PC-9 (cell line): ENCODE results near the gene USP22. TPM values are rescaled to one million over a fixed set of nuclear protein-coding genes. Genes with fewer than 3 reads are reported as not detected.

Experiments used
- BruUV-seq: library from RNA; stranded (reverse); fragments of 400-500 nt; replicated peaks from 2 replicates; lab custom pipeline; 2021; lab: Mats Ljungman, UMichigan
- CTCF ChIA-PET: fragments of 300-600 bp; sonication (Branson Sonifier 250); formaldehyde crosslinking; loops from one replicate; lab custom pipeline; 2022; ENCODE audit warnings: antibody characterized with exemption; lab: Charles Lee
- POLR2A ChIA-PET: fragments of 300-600 bp; sonication (Branson Sonifier 250); formaldehyde crosslinking; loops from one replicate; lab custom pipeline; 2022; ENCODE audit warnings: antibody characterized with exemption; ENCODE audit not compliant: unreplicated experiment; lab: Charles Lee
- DNase-seq, 2 experiments: peaks; one replicate each; pipeline versions ENCODE4 v3.0.0 to v3.0.0-alpha.2; 2015 to 2022; ENCODE audit warnings: mixed read lengths in 1 of 2
- H2AFZ ChIP-seq: fragments of 200-600 bp; sonication (generic); 2 replicates; pipeline ENCODE4 v1.8.1; 2017; ENCODE audit warnings: antibody characterized with exemption
- H3F3A ChIP-seq: fragments of 200-600 bp; sonication (generic); 2 replicates; pipeline ENCODE4 v1.8.1; 2017; ENCODE audit warnings: antibody characterized with exemption, mild to moderate bottlenecking, low read depth; ENCODE audit not compliant: insufficient read depth
- H3K27ac ChIP-seq: fragments of 200-600 bp; sonication (generic); 2 replicates; pipeline ENCODE4 v1.6.1; 2016; ENCODE audit warnings: mixed run types
- H3K27me3 ChIP-seq: fragments of 200-600 bp; sonication (generic); 2 replicates; pipeline ENCODE4 v1.6.1; 2016; ENCODE audit warnings: low read depth, mixed run types; ENCODE audit not compliant: insufficient read depth
- H3K36me3 ChIP-seq: fragments of 200-600 bp; sonication (generic); 2 replicates; pipeline ENCODE4 v1.6.1; 2016; ENCODE audit warnings: low read depth, mixed run types
- H3K4me1 ChIP-seq: fragments of 200-600 bp; sonication (generic); replicated peaks from 2 replicates; pipeline ENCODE4 v1.6.1; 2016; ENCODE audit warnings: mixed run types; ENCODE audit not compliant: insufficient read depth
- H3K4me2 ChIP-seq: fragments of 200-600 bp; sonication (generic); 2 replicates; pipeline ENCODE4 v1.6.1; 2017; ENCODE audit warnings: mixed run types
- H3K4me3 ChIP-seq: fragments of 200-600 bp; sonication (generic); 2 replicates; pipeline ENCODE4 v1.6.1; 2016; ENCODE audit warnings: mixed run types
- H3K79me2 ChIP-seq: fragments of 200-600 bp; sonication (generic); 2 replicates; pipeline ENCODE4 v1.6.1; 2017; ENCODE audit warnings: low read depth, mixed run types
- H3K9me2 ChIP-seq: fragments of 200-600 bp; sonication (generic); 2 replicates; pipeline ENCODE4 v1.8.1; 2017; ENCODE audit warnings: mild to moderate bottlenecking; ENCODE audit not compliant: insufficient read depth
- H3K9me3 ChIP-seq: fragments of 200-600 bp; sonication (generic); 2 replicates; pipeline ENCODE4 v1.8.1; 2016; ENCODE audit warnings: low read depth; ENCODE audit not compliant: insufficient read depth
- H4K20me1 ChIP-seq: fragments of 200-600 bp; sonication (generic); 2 replicates; pipeline ENCODE4 v1.8.1; 2017; ENCODE audit not compliant: insufficient read depth
- EZH2 ChIP-seq: fragments of 200-600 bp; sonication (generic); IDR thresholded peaks from 2 replicates; pipeline ENCODE4 v1.8.0; 2017; ENCODE audit warnings: antibody characterized with exemption, low read depth
- intact Hi-C: fragments of 100-400 bp; cut with micrococcal nuclease; formaldehyde crosslinking; loops from one replicate; pipeline ENCODE4 v1.10.0; 2022; ENCODE audit not compliant: unreplicated experiment
- total RNA-seq: library from RNA; stranded (reverse); gene quantifications from 2 replicates; pipeline ENCODE4 v1.2.3, GENCODE V29; 2021
- TF ChIP-seq, protein P1 (sequence below): fragments of 200-600 bp; sonication (generic); conservative IDR thresholded peaks from 2 replicates; pipeline ENCODE4 v1.6.1; 2017; ENCODE audit warnings: mixed run types, antibody characterized with exemption, mild to moderate bottlenecking, moderate library complexity

The USP22 gene
- total RNA-seq, 1 experiment from 2014 or later: 296 TPM

- H3K27me3 ChIP-seq: no peaks in the 10 kb centered on the region
- H3F3A ChIP-seq: peaks cover 26% of the 10 kb centered on the region; the same call in 1 of the 2 replicates
- H2AFZ ChIP-seq: no peak overlapping the region
- no peaks in the 10 kb centered on the region for H3K9me3 ChIP-seq
- H3K4me3 ChIP-seq: no peak overlapping the region
- H3K36me3 ChIP-seq: peaks cover 25% of the 10 kb centered on the region; the same call in 1 of the 2 replicates
- H3K27ac ChIP-seq: no peak overlapping the region
- TF ChIP-seq, protein P1, sequence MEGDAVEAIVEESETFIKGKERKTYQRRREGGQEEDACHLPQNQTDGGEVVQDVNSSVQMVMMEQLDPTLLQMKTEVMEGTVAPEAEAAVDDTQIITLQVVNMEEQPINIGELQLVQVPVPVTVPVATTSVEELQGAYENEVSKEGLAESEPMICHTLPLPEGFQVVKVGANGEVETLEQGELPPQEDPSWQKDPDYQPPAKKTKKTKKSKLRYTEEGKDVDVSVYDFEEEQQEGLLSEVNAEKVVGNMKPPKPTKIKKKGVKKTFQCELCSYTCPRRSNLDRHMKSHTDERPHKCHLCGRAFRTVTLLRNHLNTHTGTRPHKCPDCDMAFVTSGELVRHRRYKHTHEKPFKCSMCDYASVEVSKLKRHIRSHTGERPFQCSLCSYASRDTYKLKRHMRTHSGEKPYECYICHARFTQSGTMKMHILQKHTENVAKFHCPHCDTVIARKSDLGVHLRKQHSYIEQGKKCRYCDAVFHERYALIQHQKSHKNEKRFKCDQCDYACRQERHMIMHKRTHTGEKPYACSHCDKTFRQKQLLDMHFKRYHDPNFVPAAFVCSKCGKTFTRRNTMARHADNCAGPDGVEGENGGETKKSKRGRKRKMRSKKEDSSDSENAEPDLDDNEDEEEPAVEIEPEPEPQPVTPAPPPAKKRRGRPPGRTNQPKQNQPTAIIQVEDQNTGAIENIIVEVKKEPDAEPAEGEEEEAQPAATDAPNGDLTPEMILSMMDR: no peak
- TF ChIP-seq EZH2: no peak
- peaks cover 97% of the 10 kb centered on the region for H3K79me2 ChIP-seq
- H3K4me2 ChIP-seq: no peak overlapping the region
- ChIA-PET CTCF (no interaction called here), POLR2A (no interaction called here)
- H3K9me2 ChIP-seq: no peaks in the 10 kb centered on the region
- peaks cover 100% of the 10 kb centered on the region for H4K20me1 ChIP-seq
- no TSS peak for BruUV-seq
- intact Hi-C loops: no loop called here
- no peak for DNase-seq
- H3K4me1 ChIP-seq: no peaks in the 10 kb centered on the region
Measured at GRCh38 chr17:21025451-21025850, 17.4 kb downstream of the USP22 start.

DNA sequence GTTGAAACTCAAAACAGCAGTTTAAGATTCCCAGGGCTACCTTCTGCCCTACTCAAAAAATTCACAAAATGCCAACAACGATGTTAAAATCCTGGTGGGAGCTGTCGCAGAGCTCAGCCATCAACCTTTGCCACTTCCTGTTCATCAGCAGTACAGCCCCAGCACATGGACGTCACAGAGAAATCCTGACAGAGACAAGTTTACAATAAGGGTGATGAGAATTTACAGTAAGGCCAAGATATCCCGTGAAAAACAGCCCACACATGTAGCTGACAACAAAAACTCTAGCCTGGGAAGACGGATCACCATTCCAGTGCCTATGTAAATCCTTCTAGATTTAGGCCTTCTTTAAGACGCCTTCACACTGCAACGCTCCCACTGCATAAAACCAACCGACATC is 18.8 kb downstream of the USP22 start:
- Histone ChIP-seq H3K4me3 (no peak overlapping the region), H3K4me2 (no peak overlapping the region), H3K9me3 (no peaks in the 10 kb centered on the region), H3K36me3 (peaks cover 32% of the 10 kb centered on the region), H3K27ac (no peak overlapping the region), H2AFZ (no peak overlapping the region), H3K79me2 (peaks cover 86% of the 10 kb centered on the region), H3K9me2 (no peaks in the 10 kb centered on the region), H3K4me1 (no peaks in the 10 kb centered on the region), H3F3A (peaks cover 19% of the 10 kb centered on the region; the same call in 1 of the 2 replicates), H4K20me1 (peaks cover 100% of the 10 kb centered on the region), H3K27me3 (no peaks in the 10 kb centered on the region)
- BruUV-seq: TSS peak; percentile 0
- no peak for DNase-seq
- TF ChIP-seq EZH2: no peak
- TF ChIP-seq, protein P1: no peak
- intact Hi-C loops: no loop called here
- ChIA-PET POLR2A (no interaction called here), CTCF (interaction anchor here (0.6 kb wide), 1 partner anchor 31 kb away, joined by 3 read pairs; no protein-coding TSS in a partner anchor)

- H3K9me3 ChIP-seq: no peaks in the 10 kb centered on the region
- H3K36me3 ChIP-seq: peaks cover 46% of the 10 kb centered on the region
- H3K4me3 ChIP-seq: no peak overlapping the region
- ChIA-PET POLR2A (no interaction called here), CTCF (no interaction called here)
- H4K20me1 ChIP-seq: peaks cover 97% of the 10 kb centered on the region
- no TSS peak for BruUV-seq
- no peak for TF ChIP-seq EZH2
- TF ChIP-seq, protein P1: no peak
- intact Hi-C loops: no loop called here
- no peak for DNase-seq
- H3K27me3 ChIP-seq: no peaks in the 10 kb centered on the region
- H3F3A ChIP-seq: peaks cover 7% of the 10 kb centered on the region; the same call in 1 of the 2 replicates
- no peak overlapping the region for H2AFZ ChIP-seq
- H3K4me2 ChIP-seq: no peak overlapping the region
- H3K79me2 ChIP-seq: peaks cover 72% of the 10 kb centered on the region
- H3K27ac ChIP-seq: no peak overlapping the region
- no peaks in the 10 kb centered on the region for H3K4me1 ChIP-seq
- H3K9me2 ChIP-seq: no peaks in the 10 kb centered on the region
Measured at GRCh38 chr17:21021208-21021803, 21.5 kb downstream of the USP22 start.
